Nephron progenitor cell (in vitro differentiated cells): ENCODE measurements around the gene CALHM1.
"Not testable (repeated sequence)": the region's sequence is repeated elsewhere in the genome, so short reads cannot be mapped to it uniquely, and the experiment has no call there.

Experiments used
- DNase-seq: peaks from one replicate; pipeline ENCODE4 v3.0.0; 2021
- H3K27ac Mint-ChIP-seq: 2 replicates; pipeline ENCODE4 v1.8.0; 2021; ENCODE audit warnings: mild to moderate bottlenecking, moderate library complexity, mixed read lengths
- H3K27me3 Mint-ChIP-seq: 2 replicates; pipeline ENCODE4 v1.8.0; 2021; ENCODE audit warnings: mild to moderate bottlenecking, low read depth, mixed read lengths; ENCODE audit not compliant: poor library complexity
- H3K36me3 Mint-ChIP-seq: 2 replicates; pipeline ENCODE4 v1.8.0; 2021; ENCODE audit warnings: low read depth, mixed read lengths
- H3K4me1 Mint-ChIP-seq: 2 replicates; pipeline ENCODE4 v1.8.0; 2021; ENCODE audit warnings: mixed read lengths
- H3K4me3 Mint-ChIP-seq: 2 replicates; pipeline ENCODE4 v1.8.0; 2021; ENCODE audit warnings: mild to moderate bottlenecking, moderate library complexity, mixed read lengths
- H3K9me3 Mint-ChIP-seq: 2 replicates; pipeline ENCODE4 v1.8.0; 2021; ENCODE audit warnings: mild to moderate bottlenecking, moderate library complexity, mixed read lengths
- CTCF ChIP-seq: fragments of 200-600 bp; sonication (generic); IDR thresholded peaks from 2 replicates; pipeline ENCODE4 v1.5.0; 2021; ENCODE audit warnings: antibody characterized with exemption

CALHM1 gene, protein sequence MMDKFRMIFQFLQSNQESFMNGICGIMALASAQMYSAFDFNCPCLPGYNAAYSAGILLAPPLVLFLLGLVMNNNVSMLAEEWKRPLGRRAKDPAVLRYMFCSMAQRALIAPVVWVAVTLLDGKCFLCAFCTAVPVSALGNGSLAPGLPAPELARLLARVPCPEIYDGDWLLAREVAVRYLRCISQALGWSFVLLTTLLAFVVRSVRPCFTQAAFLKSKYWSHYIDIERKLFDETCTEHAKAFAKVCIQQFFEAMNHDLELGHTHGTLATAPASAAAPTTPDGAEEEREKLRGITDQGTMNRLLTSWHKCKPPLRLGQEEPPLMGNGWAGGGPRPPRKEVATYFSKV

GRCh38 chr10:103458720-103459119, at the start of gene CALHM1:
Gene CALHM1, minus strand, starts transcription at chr10:103458900. Its CDS starts 149 bp downstream, at chr10:103458751.
- H3K27me3 Mint-ChIP-seq, result peaks cover 12% of the 10 kb centered on the region
- no peaks in the 10 kb centered on the region for H3K36me3 Mint-ChIP-seq
- no peak for TF ChIP-seq CTCF
- peaks cover 25% of the 10 kb centered on the region for H3K4me1 Mint-ChIP-seq
- no peak within 1 kb of the TSS for H3K27ac Mint-ChIP-seq
- DNase-seq, result peak; percentile 33
- H3K9me3 Mint-ChIP-seq, result no peaks in the 10 kb centered on the region
- peak within 1 kb of the TSS; percentile 19 for H3K4me3 Mint-ChIP-seq

GRCh38 chr10:103507235-103508191, 48.8 kb upstream of the CALHM1 start:
- peaks cover 38% of the 10 kb centered on the region for H3K27me3 Mint-ChIP-seq
- peak overlapping the region; percentile 38 for H3K4me3 Mint-ChIP-seq
- no peaks in the 10 kb centered on the region for H3K36me3 Mint-ChIP-seq
- H3K4me1 Mint-ChIP-seq, result peaks cover 49% of the 10 kb centered on the region
- no peak for TF ChIP-seq CTCF
- no peaks in the 10 kb centered on the region for H3K9me3 Mint-ChIP-seq
- H3K27ac Mint-ChIP-seq, result peak overlapping the region; percentile 70
- peak; percentile 74 for DNase-seq

DNA sequence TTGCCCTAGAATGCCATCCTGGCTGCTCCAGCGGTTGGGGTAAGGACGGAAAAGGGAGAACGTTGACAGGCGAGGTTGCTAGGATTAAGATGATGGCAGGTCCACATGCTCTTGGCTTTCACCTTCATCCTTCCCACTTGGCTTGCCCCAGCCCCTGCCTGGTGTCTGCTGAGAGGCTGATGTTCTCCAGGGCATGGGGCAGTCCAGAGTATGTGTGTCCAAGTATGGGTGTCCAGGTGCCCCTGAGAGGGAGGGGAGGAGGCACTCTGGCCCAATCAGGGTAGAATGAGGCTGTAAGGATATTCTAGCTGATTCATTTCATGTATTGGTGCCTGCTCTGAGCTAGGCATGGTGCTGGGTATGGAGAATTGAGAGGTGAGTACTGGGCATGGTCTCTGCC, 47.4 kb upstream of the CALHM1 start:
- TF ChIP-seq CTCF, result no peak
- Mint-ChIP-seq H3K9me3 (no peaks in the 10 kb centered on the region), H3K4me1 (peaks cover 40% of the 10 kb centered on the region), H3K27me3 (peaks cover 33% of the 10 kb centered on the region), H3K4me3 (no peak overlapping the region), H3K36me3 (no peaks in the 10 kb centered on the region), H3K27ac (no peak overlapping the region)
- no peak for DNase-seq

- Mint-ChIP-seq H3K4me3 (peak overlapping the region; percentile 3), H3K27ac (peak overlapping the region; percentile 1), H3K4me1 (peaks cover 54% of the 10 kb centered on the region), H3K9me3 (no peaks in the 10 kb centered on the region), H3K27me3 (peaks cover 38% of the 10 kb centered on the region), H3K36me3 (no peaks in the 10 kb centered on the region)
- peak; percentile 52 for DNase-seq
- no peak for TF ChIP-seq CTCF
These were observed 45.6 kb upstream of the CALHM1 start for GRCh38 chr10:103504181-103504783.

- H3K36me3 Mint-ChIP-seq, H3K9me3 Mint-ChIP-seq, H3K4me3 Mint-ChIP-seq, H3K27ac Mint-ChIP-seq, DNase-seq: not testable (repeated sequence)
- Mint-ChIP-seq H3K27me3 (peaks cover 39% of the 10 kb centered on the region), H3K4me1 (peaks cover 54% of the 10 kb centered on the region)
These were observed 45.1 kb upstream of the CALHM1 start for GRCh38 chr10:103503777-103504176.
